NCI-H1092 treated with DMSO at 0.1 percent for 48 hours (cell line): ENCODE data around the gene ZCCHC24.

ENCODE experiments used
- DNase-seq: peaks from one replicate; lab custom pipeline; 2025; lab: John Stamatoyannopoulos, UW

The ZCCHC24 gene

GRCh38 chr10:79431428-79431827 lies 14.0 kb downstream of the ZCCHC24 start:
- no peak for DNase-seq

- no peak for DNase-seq
These were observed 14.5 kb downstream of the ZCCHC24 start for GRCh38 chr10:79430936-79431335.

GRCh38 chr10:79430325-79430905 lies 15.0 kb downstream of the ZCCHC24 start:
- DNase-seq, result no peak

- no peak for DNase-seq
These were observed 15.7 kb downstream of the ZCCHC24 start for GRCh38 chr10:79429751-79430150.

GRCh38 chr10:79427965-79428364 lies 17.5 kb downstream of the ZCCHC24 start:
- DNase-seq, result no peak

GRCh38 chr10:79425074-79425532 lies 20.3 kb downstream of the ZCCHC24 start:
- no peak for DNase-seq

- no peak for DNase-seq
These were observed 21.0 kb downstream of the ZCCHC24 start for GRCh38 chr10:79424221-79425073.

GRCh38 chr10:79422178-79422892 lies 23.1 kb downstream of the ZCCHC24 start:
- no peak for DNase-seq

GRCh38 chr10:79420974-79421688 lies 24.3 kb downstream of the ZCCHC24 start:
- no peak for DNase-seq

GRCh38 chr10:79418886-79419595 lies 26.4 kb downstream of the ZCCHC24 start:
- no peak for DNase-seq

GRCh38 chr10:79418274-79418673 lies 27.1 kb downstream of the ZCCHC24 start:
- no peak for DNase-seq

- DNase-seq, result no peak
These were observed 27.7 kb downstream of the ZCCHC24 start for GRCh38 chr10:79417731-79418130.

- no peak for DNase-seq
These were observed 28.2 kb downstream of the ZCCHC24 start for GRCh38 chr10:79417266-79417665.

- DNase-seq, result no peak
These were observed 28.7 kb downstream of the ZCCHC24 start for GRCh38 chr10:79416578-79417255.

- no peak for DNase-seq
These were observed 29.5 kb downstream of the ZCCHC24 start for GRCh38 chr10:79415736-79416577.

GRCh38 chr10:79414714-79415113 lies 30.7 kb downstream of the ZCCHC24 start:
- DNase-seq, result no peak

- no peak for DNase-seq
These were observed 32.2 kb downstream of the ZCCHC24 start for GRCh38 chr10:79413196-79413595.

GRCh38 chr10:79412516-79412915 lies 32.9 kb downstream of the ZCCHC24 start:
- DNase-seq, result no peak

GRCh38 chr10:79411546-79412495 lies 33.6 kb downstream of the ZCCHC24 start:
- DNase-seq, result no peak
